WTC11 (cell line): ENCODE measurements around the gene POMT2. TPM values are rescaled to one million over a fixed set of nuclear protein-coding genes. Genes with fewer than 3 reads are reported as not detected.
A peak's percentile ranks its signal among the peaks of the same experiment; 100 is the strongest.

Experiments
- ATAC-seq: fragments of 200-7000 bp; cut with Tn5 transposase; 2 replicates; pipeline ENCODE4 v1.10.0; 2021; ENCODE audit warnings: mild to moderate bottlenecking, moderate library complexity
- CTCF ChIA-PET: fragments of 300-600 bp; sonication (Branson Sonifier 250); formaldehyde crosslinking; loops from one replicate; lab custom pipeline; 2021; ENCODE audit warnings: antibody characterized with exemption; lab: Charles Lee
- POLR2A ChIA-PET: fragments of 350-600 bp; sonication (Branson Sonifier 250); formaldehyde crosslinking; loops from one replicate; lab custom pipeline; 2021; ENCODE audit warnings: antibody characterized with exemption; lab: Charles Lee
- DNase-seq: peaks from one replicate; pipeline ENCODE4 v3.0.0; 2021; ENCODE audit warnings: low spot score
- H3K27ac Mint-ChIP-seq: 2 replicates; pipeline ENCODE4 v1.8.0; 2021; ENCODE audit warnings: mixed read lengths
- H3K27me3 Mint-ChIP-seq: 2 replicates; pipeline ENCODE4 v1.8.0; 2021; ENCODE audit warnings: low read depth, mild to moderate bottlenecking, moderate library complexity, mixed read lengths
- H3K36me3 Mint-ChIP-seq: 2 replicates; pipeline ENCODE4 v1.8.0; 2021; ENCODE audit warnings: mixed read lengths
- H3K4me1 Mint-ChIP-seq: 2 replicates; pipeline ENCODE4 v1.8.0; 2022; ENCODE audit warnings: mixed read lengths
- H3K4me3 Mint-ChIP-seq: 2 replicates; pipeline ENCODE4 v1.8.0; 2021; ENCODE audit warnings: mild to moderate bottlenecking, moderate library complexity, mixed read lengths
- H3K9me3 Mint-ChIP-seq: 2 replicates; pipeline ENCODE4 v1.8.0; 2021; ENCODE audit warnings: mixed read lengths
- ATF1 ChIP-seq: sonication (generic); formaldehyde crosslinking; IDR thresholded peaks from 2 replicates; pipeline ENCODE4 v1.8.1; 2023; ENCODE audit warnings: mild to moderate bottlenecking, moderate library complexity, missing genetic modification reagents
- E2F1 ChIP-seq: sonication (generic); formaldehyde crosslinking; IDR thresholded peaks from 2 replicates; pipeline ENCODE4 v1.8.0; 2022; ENCODE audit warnings: mild to moderate bottlenecking, missing genetic modification reagents
- E2F5 ChIP-seq: sonication (generic); formaldehyde crosslinking; IDR thresholded peaks from 2 replicates; pipeline ENCODE4 v1.8.1; 2022; ENCODE audit warnings: mild to moderate bottlenecking, moderate library complexity, missing genetic modification reagents
- ELF4 ChIP-seq: sonication (generic); formaldehyde crosslinking; IDR thresholded peaks from 2 replicates; pipeline ENCODE4 v1.8.1; 2022; ENCODE audit warnings: low read depth, mild to moderate bottlenecking, moderate library complexity, missing genetic modification reagents
- HMGXB4 ChIP-seq: sonication (generic); formaldehyde crosslinking; IDR thresholded peaks from 2 replicates; pipeline ENCODE4 v1.8.1; 2023; ENCODE audit warnings: mild to moderate bottlenecking, moderate library complexity, missing genetic modification reagents
- MLX ChIP-seq: sonication (generic); formaldehyde crosslinking; IDR thresholded peaks from 2 replicates; pipeline ENCODE4 v1.8.1; 2023; ENCODE audit warnings: mild to moderate bottlenecking, missing genetic modification reagents, moderate library complexity
- NFATC4 ChIP-seq: fragments of 250-450 bp; sonication (Bioruptor Pico); IDR thresholded peaks from 2 replicates; pipeline ENCODE4 v1.9.0; 2021; ENCODE audit warnings: mild to moderate bottlenecking
- RELA ChIP-seq: sonication (generic); formaldehyde crosslinking; IDR thresholded peaks from 2 replicates; pipeline ENCODE4 v1.8.1; 2022; ENCODE audit warnings: missing genetic modification reagents, mild to moderate bottlenecking, borderline replicate concordance
- SMAD4 ChIP-seq: sonication (generic); formaldehyde crosslinking; IDR thresholded peaks from 2 replicates; pipeline ENCODE4 v1.8.0; 2022; ENCODE audit warnings: mild to moderate bottlenecking, missing genetic modification reagents
- SOX15 ChIP-seq: fragments of 250-450 bp; sonication (Bioruptor Pico); IDR thresholded peaks from 2 replicates; pipeline ENCODE4 v1.9.0; 2021; ENCODE audit warnings: mild to moderate bottlenecking
- SP1 ChIP-seq: sonication (generic); formaldehyde crosslinking; conservative IDR thresholded peaks from 2 replicates; pipeline ENCODE4 v1.8.1; 2022; ENCODE audit warnings: missing genetic modification reagents
- TCF7 ChIP-seq: sonication (generic); formaldehyde crosslinking; IDR thresholded peaks from 2 replicates; pipeline ENCODE4 v1.8.0; 2022; ENCODE audit warnings: mild to moderate bottlenecking, low read depth, missing genetic modification reagents, moderate library complexity
- TP53 ChIP-seq: sonication (generic); formaldehyde crosslinking; IDR thresholded peaks from 2 replicates; pipeline ENCODE4 v1.8.1; 2023; ENCODE audit warnings: mild to moderate bottlenecking, missing genetic modification reagents
- ZNF396 ChIP-seq: fragments of 250-450 bp; sonication (Bioruptor Pico); IDR thresholded peaks from 2 replicates; pipeline ENCODE4 v1.8.0; 2021; ENCODE audit warnings: mild to moderate bottlenecking, moderate library complexity, borderline replicate concordance
- ZNF425 ChIP-seq: fragments of 250-450 bp; sonication (Bioruptor Pico); conservative IDR thresholded peaks from 2 replicates; pipeline ENCODE4 v1.9.0; 2021; ENCODE audit warnings: mild to moderate bottlenecking
- total RNA-seq: library from RNA; stranded (reverse); gene quantifications from 3 replicates; pipeline ENCODE4 v1.2.3, GENCODE V29; 2021
- TF ChIP-seq, protein P1 (sequence below): sonication (generic); formaldehyde crosslinking; IDR thresholded peaks from 2 replicates; pipeline ENCODE4 v1.8.1; 2023; ENCODE audit warnings: mild to moderate bottlenecking, missing genetic modification reagents
- TF ChIP-seq, protein P2 (sequence below): fragments of 250-450 bp; sonication (Bioruptor Pico); IDR thresholded peaks from 2 replicates; pipeline ENCODE4 v1.8.0; 2021; ENCODE audit warnings: mild to moderate bottlenecking
- TF ChIP-seq, protein P3 (sequence below): sonication (generic); formaldehyde crosslinking; IDR thresholded peaks from 2 replicates; pipeline ENCODE4 v1.8.1; 2023; ENCODE audit warnings: mild to moderate bottlenecking, missing genetic modification reagents, moderate library complexity
- TF ChIP-seq, protein P4 (sequence below): fragments of 250-450 bp; sonication (Bioruptor Pico); IDR thresholded peaks from 2 replicates; pipeline ENCODE4 v1.9.0; 2021; ENCODE audit warnings: mild to moderate bottlenecking, borderline replicate concordance

Gene POMT2
- total RNA-seq, 1 experiment from 2014 or later = 38.7 TPM

DNA sequence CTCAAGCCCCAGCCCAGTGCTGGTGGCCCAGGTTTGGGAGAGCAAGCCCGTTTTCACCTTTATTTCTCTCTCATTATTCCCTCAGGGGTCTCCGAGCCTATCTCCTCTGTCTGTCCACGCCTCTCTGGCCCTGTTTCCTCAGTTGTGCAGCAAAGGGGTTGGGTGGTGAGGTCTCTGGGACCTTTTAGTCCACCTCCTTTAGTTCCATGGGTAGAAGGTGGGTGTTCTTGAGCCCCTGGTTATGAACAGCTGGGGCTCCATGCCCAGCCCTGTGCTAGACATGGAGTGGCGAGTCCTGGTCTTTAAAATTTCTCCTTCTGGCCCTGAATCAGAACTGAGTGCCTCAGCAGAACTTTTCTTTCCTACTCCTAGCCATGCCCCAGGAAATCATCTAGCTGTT, 48.4 kb downstream of the POMT2 start (continued):
- TF ChIP-seq RELA (CRISPR knock-in tag) = no peak
- no peak for TF ChIP-seq E2F1 (CRISPR knock-in tag)

DNA sequence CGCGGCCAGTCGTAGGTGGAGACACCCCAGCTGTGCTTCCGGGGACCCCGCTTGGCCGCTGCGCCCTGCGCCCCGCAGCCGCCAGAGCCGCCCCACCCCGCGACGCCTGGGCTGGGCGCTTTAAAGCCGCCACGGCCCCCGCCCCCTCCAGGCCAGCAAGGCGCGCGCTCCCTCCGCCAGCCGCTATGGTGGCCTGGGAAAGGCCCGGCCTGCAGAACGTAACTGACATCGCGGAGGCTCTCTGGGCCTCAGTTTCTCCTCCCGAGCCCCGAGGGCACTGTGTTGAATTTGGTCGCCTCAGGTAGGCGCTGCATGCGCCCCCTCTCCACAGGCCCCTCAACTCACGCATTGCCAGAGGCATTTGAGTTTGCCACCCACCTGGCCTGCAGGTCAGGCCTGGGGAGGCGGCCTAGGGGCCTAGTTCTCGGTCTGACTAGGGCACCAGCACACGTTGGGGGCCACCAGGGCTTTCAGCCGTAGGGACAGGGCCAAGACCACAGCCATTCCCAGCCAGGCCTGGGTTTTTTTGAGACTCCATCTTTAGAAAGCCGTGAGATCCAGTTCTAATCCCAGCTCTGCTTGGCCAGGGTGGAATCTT, 49.5 kb downstream of the POMT2 start, which contains the start of gene NGB:
Gene NGB, minus strand, starts transcription at position 94 of the 598 bp plus-strand sequence. CDS start 269 bp downstream, outside the sequence.
- ATAC-seq (peak; percentile 43), DNase-seq (no peak)
- peaks cover 62% of the 10 kb centered on the region for H3K27me3 Mint-ChIP-seq
- H3K4me3 Mint-ChIP-seq = peak within 1 kb of the TSS; percentile 64
- H3K27ac Mint-ChIP-seq = no peak within 1 kb of the TSS
- H3K9me3 Mint-ChIP-seq = peaks cover 5% of the 10 kb centered on the region
- ChIA-PET CTCF (interaction anchor here (0.7 to 3.5 kb wide), 5 partner anchors 20 to 173 kb away, joined by 3 to 17 read pairs (median 5); no protein-coding TSS in a partner anchor), POLR2A (no interaction called here)
- peaks cover 8% of the 10 kb centered on the region for H3K4me1 Mint-ChIP-seq
- no peaks in the 10 kb centered on the region for H3K36me3 Mint-ChIP-seq
- TF ChIP-seq SOX15 (no peak), SMAD4 (CRISPR knock-in tag) (0 out of 2 replicates have a peak, but pooled peaks have one; percentile 3), TCF7 (CRISPR knock-in tag) (no peak), ATF1 (no peak), MLX (CRISPR knock-in tag) (no peak), E2F5 (CRISPR knock-in tag) (0 out of 2 replicates have a peak, but pooled peaks have one; percentile 46), HMGXB4 (CRISPR knock-in tag) (0 out of 2 replicates have a peak, but pooled peaks have one; percentile 5), NFATC4 (no peak), ZNF396 (no peak), TP53 (no peak), SP1 (CRISPR knock-in tag) (no peak), ZNF425 (CRISPR knock-in tag) (no peak), ELF4 (no peak)
- TF ChIP-seq, protein P1, sequence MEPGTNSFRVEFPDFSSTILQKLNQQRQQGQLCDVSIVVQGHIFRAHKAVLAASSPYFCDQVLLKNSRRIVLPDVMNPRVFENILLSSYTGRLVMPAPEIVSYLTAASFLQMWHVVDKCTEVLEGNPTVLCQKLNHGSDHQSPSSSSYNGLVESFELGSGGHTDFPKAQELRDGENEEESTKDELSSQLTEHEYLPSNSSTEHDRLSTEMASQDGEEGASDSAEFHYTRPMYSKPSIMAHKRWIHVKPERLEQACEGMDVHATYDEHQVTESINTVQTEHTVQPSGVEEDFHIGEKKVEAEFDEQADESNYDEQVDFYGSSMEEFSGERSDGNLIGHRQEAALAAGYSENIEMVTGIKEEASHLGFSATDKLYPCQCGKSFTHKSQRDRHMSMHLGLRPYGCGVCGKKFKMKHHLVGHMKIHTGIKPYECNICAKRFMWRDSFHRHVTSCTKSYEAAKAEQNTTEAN (CRISPR knock-in tag) = no peak
- TF ChIP-seq, protein P2, sequence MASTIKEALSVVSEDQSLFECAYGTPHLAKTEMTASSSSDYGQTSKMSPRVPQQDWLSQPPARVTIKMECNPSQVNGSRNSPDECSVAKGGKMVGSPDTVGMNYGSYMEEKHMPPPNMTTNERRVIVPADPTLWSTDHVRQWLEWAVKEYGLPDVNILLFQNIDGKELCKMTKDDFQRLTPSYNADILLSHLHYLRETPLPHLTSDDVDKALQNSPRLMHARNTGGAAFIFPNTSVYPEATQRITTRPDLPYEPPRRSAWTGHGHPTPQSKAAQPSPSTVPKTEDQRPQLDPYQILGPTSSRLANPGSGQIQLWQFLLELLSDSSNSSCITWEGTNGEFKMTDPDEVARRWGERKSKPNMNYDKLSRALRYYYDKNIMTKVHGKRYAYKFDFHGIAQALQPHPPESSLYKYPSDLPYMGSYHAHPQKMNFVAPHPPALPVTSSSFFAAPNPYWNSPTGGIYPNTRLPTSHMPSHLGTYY (CRISPR knock-in tag) = no peak
- TF ChIP-seq, protein P3, sequence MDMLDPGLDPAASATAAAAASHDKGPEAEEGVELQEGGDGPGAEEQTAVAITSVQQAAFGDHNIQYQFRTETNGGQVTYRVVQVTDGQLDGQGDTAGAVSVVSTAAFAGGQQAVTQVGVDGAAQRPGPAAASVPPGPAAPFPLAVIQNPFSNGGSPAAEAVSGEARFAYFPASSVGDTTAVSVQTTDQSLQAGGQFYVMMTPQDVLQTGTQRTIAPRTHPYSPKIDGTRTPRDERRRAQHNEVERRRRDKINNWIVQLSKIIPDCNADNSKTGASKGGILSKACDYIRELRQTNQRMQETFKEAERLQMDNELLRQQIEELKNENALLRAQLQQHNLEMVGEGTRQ (CRISPR knock-in tag) = no peak
- TF ChIP-seq, protein P4, sequence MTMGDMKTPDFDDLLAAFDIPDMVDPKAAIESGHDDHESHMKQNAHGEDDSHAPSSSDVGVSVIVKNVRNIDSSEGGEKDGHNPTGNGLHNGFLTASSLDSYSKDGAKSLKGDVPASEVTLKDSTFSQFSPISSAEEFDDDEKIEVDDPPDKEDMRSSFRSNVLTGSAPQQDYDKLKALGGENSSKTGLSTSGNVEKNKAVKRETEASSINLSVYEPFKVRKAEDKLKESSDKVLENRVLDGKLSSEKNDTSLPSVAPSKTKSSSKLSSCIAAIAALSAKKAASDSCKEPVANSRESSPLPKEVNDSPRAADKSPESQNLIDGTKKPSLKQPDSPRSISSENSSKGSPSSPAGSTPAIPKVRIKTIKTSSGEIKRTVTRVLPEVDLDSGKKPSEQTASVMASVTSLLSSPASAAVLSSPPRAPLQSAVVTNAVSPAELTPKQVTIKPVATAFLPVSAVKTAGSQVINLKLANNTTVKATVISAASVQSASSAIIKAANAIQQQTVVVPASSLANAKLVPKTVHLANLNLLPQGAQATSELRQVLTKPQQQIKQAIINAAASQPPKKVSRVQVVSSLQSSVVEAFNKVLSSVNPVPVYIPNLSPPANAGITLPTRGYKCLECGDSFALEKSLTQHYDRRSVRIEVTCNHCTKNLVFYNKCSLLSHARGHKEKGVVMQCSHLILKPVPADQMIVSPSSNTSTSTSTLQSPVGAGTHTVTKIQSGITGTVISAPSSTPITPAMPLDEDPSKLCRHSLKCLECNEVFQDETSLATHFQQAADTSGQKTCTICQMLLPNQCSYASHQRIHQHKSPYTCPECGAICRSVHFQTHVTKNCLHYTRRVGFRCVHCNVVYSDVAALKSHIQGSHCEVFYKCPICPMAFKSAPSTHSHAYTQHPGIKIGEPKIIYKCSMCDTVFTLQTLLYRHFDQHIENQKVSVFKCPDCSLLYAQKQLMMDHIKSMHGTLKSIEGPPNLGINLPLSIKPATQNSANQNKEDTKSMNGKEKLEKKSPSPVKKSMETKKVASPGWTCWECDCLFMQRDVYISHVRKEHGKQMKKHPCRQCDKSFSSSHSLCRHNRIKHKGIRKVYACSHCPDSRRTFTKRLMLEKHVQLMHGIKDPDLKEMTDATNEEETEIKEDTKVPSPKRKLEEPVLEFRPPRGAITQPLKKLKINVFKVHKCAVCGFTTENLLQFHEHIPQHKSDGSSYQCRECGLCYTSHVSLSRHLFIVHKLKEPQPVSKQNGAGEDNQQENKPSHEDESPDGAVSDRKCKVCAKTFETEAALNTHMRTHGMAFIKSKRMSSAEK = 0 out of 2 replicates have a peak, but pooled peaks have one; percentile 33
